Calu3 (cell line): ENCODE data around the gene ETV7. TPM values are rescaled to one million over a fixed set of nuclear protein-coding genes. Genes with fewer than 3 reads are reported as not detected.

Source experiments
- BruUV-seq: library from RNA; stranded (reverse); fragments of 400-500 nt; replicated peaks from 2 replicates; lab custom pipeline; 2021; lab: Mats Ljungman, UMichigan
- CTCF ChIA-PET: fragments of 300-600 bp; sonication (Branson Sonifier 250); formaldehyde crosslinking; loops from one replicate; lab custom pipeline; 2022; ENCODE audit warnings: antibody characterized with exemption; lab: Charles Lee
- DNase-seq: peaks from one replicate; pipeline ENCODE4 v3.0.0; 2022
- H3K27ac Mint-ChIP-seq: one replicate; pipeline ENCODE4 v1.8.0; 2022; ENCODE audit warnings: mixed read lengths; ENCODE audit not compliant: unreplicated experiment
- H3K27me3 Mint-ChIP-seq: one replicate; pipeline ENCODE4 v1.8.0; 2022; ENCODE audit warnings: mixed read lengths; ENCODE audit not compliant: unreplicated experiment
- H3K36me3 Mint-ChIP-seq: one replicate; pipeline ENCODE4 v1.8.0; 2022; ENCODE audit warnings: mild to moderate bottlenecking, moderate library complexity, mixed read lengths; ENCODE audit not compliant: insufficient read depth, unreplicated experiment
- H3K4me1 Mint-ChIP-seq: one replicate; pipeline ENCODE4 v1.8.0; 2022; ENCODE audit warnings: mild to moderate bottlenecking, low read depth, mixed read lengths; ENCODE audit not compliant: unreplicated experiment
- H3K4me3 Mint-ChIP-seq: one replicate; pipeline ENCODE4 v1.8.0; 2022; ENCODE audit warnings: mild to moderate bottlenecking, low read depth, moderate library complexity, mixed read lengths; ENCODE audit not compliant: unreplicated experiment
- H3K9me3 Mint-ChIP-seq: one replicate; pipeline ENCODE4 v1.8.0; 2022; ENCODE audit warnings: low read depth, mixed read lengths; ENCODE audit not compliant: unreplicated experiment
- intact Hi-C: fragments of 100-400 bp; cut with micrococcal nuclease; formaldehyde crosslinking; loops from one replicate; pipeline ENCODE4 v1.10.0; 2022; ENCODE audit not compliant: unreplicated experiment
- total RNA-seq: library from RNA; stranded (reverse); gene quantifications from 2 replicates; pipeline ENCODE4 v1.2.3, GENCODE V29; 2022
- TF ChIP-seq, protein P1 (sequence below): fragments of 200-600 bp; IDR thresholded peaks from one replicate; pipeline ENCODE4 v1.8.0; 2022; ENCODE audit warnings: antibody characterized with exemption; ENCODE audit not compliant: unreplicated experiment

ETV7 gene
- total RNA-seq, 1 experiment from 2014 or later = 2.6 TPM

DNA sequence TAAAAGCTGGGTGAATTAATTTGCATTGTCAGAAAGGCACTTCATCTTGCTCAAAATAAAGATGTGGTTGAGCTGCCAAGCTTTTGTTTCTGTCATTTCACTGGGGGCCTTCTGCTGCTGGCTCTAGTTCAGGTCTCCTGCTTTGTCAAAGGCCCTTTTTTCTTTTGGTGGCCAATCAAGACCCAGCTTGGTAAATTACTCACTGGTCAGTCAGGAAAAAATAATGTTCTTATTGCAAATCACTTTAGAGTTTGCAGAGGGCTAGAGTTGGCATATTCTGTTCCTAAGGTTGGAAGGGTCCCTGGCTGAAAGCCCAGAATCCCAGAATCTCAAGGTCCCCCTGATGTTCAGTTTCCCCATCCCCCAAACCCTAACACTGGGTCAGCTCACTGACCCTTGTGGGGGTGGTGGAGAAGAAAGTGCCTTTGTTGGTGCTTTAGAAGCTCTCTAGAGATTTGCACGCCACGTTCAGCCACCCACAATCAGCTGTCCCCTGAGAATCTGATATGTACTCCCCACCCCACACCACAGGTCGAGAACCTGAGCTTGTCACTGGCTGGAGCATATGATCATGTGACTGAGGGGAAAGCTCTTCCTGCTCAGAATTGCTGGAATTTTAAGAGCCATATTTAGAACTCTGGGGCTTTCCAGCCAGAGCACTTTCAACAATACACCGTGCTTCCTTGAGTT, 29.1 kb downstream of the ETV7 start:
- CTCF ChIA-PET = interaction anchor here (0.5 to 6.2 kb wide), 10 partner anchors 11 to 239 kb away, joined by 3 to 31 read pairs (median 4); partner anchors contain the start of gene BNIP5
- peak; percentile 28 for DNase-seq
- TF ChIP-seq, protein P1, sequence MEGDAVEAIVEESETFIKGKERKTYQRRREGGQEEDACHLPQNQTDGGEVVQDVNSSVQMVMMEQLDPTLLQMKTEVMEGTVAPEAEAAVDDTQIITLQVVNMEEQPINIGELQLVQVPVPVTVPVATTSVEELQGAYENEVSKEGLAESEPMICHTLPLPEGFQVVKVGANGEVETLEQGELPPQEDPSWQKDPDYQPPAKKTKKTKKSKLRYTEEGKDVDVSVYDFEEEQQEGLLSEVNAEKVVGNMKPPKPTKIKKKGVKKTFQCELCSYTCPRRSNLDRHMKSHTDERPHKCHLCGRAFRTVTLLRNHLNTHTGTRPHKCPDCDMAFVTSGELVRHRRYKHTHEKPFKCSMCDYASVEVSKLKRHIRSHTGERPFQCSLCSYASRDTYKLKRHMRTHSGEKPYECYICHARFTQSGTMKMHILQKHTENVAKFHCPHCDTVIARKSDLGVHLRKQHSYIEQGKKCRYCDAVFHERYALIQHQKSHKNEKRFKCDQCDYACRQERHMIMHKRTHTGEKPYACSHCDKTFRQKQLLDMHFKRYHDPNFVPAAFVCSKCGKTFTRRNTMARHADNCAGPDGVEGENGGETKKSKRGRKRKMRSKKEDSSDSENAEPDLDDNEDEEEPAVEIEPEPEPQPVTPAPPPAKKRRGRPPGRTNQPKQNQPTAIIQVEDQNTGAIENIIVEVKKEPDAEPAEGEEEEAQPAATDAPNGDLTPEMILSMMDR = no peak
- intact Hi-C loops = no loop called here
- H3K4me3 Mint-ChIP-seq = no peak overlapping the region
- H3K9me3 Mint-ChIP-seq = no peaks in the 10 kb centered on the region
- no TSS peak for BruUV-seq
- peaks cover 35% of the 10 kb centered on the region for H3K4me1 Mint-ChIP-seq
- no peaks in the 10 kb centered on the region for H3K27me3 Mint-ChIP-seq
- no peaks in the 10 kb centered on the region for H3K36me3 Mint-ChIP-seq
- peak overlapping the region; percentile 30 for H3K27ac Mint-ChIP-seq

DNA sequence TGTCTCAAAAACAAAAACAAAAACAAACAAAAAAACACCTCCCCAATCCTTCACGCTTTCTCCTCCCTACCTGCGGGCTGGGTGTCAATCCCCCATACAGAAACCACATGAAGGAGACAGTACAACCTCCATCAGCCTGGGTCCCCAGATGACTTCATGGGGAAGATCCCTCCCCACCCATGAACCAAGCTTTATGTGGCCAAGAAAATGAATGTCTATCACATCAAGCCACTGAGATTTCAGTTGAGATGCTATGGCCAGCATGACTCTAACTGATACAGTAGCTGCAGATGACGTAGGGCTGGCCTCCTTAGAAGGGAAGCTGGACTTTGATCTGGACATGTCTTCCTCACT, 29.6 kb downstream of the ETV7 start:
- H3K4me1 Mint-ChIP-seq = peaks cover 35% of the 10 kb centered on the region
- H3K4me3 Mint-ChIP-seq = no peak overlapping the region
- intact Hi-C loops = no loop called here
- H3K36me3 Mint-ChIP-seq = no peaks in the 10 kb centered on the region
- CTCF ChIA-PET = interaction anchor here (0.6 to 6.2 kb wide), 7 partner anchors 11 to 240 kb away, joined by 3 to 31 read pairs (median 4); partner anchors contain the start of gene BNIP5
- no TSS peak for BruUV-seq
- no peak overlapping the region for H3K27ac Mint-ChIP-seq
- no peak for DNase-seq
- TF ChIP-seq, protein P1 = no peak
- no peaks in the 10 kb centered on the region for H3K27me3 Mint-ChIP-seq
- no peaks in the 10 kb centered on the region for H3K9me3 Mint-ChIP-seq

DNA sequence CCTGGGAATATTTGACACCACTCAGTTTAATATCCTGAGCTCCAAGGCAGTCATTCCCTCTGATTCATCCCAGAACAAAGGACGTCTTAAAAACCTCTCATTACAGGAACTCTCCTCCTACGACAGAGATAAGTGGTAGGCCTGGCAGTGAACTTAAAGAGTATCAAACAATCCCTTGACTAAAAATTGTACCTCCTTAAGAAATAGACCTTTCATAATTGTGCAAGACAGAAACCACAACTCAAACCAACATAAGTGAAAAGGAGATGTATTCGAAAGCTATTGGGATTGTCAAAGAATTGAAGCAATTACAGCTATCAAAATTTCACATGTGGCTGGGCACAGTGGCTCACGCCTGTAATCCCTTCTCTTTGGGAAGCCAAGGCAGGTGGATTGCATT, 31.6 kb downstream of the ETV7 start:
- TF ChIP-seq, protein P1 = no peak
- no peak overlapping the region for H3K4me3 Mint-ChIP-seq

DNA sequence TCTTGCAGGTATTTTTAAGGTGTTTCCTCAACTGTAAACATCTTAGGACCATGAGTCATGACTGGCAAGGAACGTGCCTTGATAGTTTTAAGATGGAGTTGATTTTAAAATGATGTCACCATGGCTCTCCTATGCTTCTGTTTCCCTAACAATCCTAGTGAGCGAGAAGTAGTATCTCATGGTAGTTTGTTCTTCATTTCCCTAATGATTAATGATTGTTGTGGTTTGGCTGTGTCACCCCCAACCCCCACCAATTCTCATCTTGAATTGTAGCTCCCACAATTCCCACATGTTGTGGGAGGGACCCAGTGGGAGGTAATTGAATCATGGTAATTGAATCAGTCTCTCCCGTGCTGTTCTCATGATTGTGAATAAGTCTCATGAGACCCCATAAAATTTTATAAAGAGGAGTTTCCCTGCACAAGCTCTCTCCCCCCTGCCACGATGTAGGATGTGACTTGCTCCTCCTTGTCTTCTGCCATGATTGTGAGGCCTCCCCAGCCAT, 34.0 kb downstream of the ETV7 start:
- peaks cover 32% of the 10 kb centered on the region for H3K4me1 Mint-ChIP-seq
- H3K4me3 Mint-ChIP-seq = no peak overlapping the region
- no peak overlapping the region for H3K27ac Mint-ChIP-seq
- TF ChIP-seq, protein P1 = no peak
- no peaks in the 10 kb centered on the region for H3K36me3 Mint-ChIP-seq
- intact Hi-C loops = no loop called here
- no peaks in the 10 kb centered on the region for H3K27me3 Mint-ChIP-seq
- H3K9me3 Mint-ChIP-seq = no peaks in the 10 kb centered on the region
- BruUV-seq = no TSS peak
- no peak for DNase-seq
- CTCF ChIA-PET = interaction anchor here (1.0 to 1.8 kb wide), 2 partner anchors 12 to 203 kb away, joined by 3 to 8 read pairs; no protein-coding TSS in a partner anchor

More for the DNA sequence above, 31.6 kb downstream of the ETV7 start:
- CTCF ChIA-PET = interaction anchor here (1.2 kb wide), 1 partner anchor 15 kb away, joined by 3 read pairs; no protein-coding TSS in a partner anchor
- intact Hi-C loops = no loop called here
- no peaks in the 10 kb centered on the region for H3K9me3 Mint-ChIP-seq
- DNase-seq = no peak
- no peaks in the 10 kb centered on the region for H3K27me3 Mint-ChIP-seq
- H3K36me3 Mint-ChIP-seq = no peaks in the 10 kb centered on the region
- BruUV-seq = no TSS peak
- no peak overlapping the region for H3K27ac Mint-ChIP-seq
- peaks cover 43% of the 10 kb centered on the region for H3K4me1 Mint-ChIP-seq
